Gastroesophageal sphincter (tissue), 4 donors: ENCODE data around the gene ABTB2. TPM values are rescaled to one million over a fixed set of nuclear protein-coding genes. Genes with fewer than 3 reads are reported as not detected.

Source experiments
- ATAC-seq: fragments of 150-250 bp; one replicate; pipeline ENCODE4 v1.9.1; 2016; ENCODE audit warnings: mild to moderate bottlenecking, moderate library complexity
- H3K27ac ChIP-seq, 4 donors: fragments of 200-600 bp; sonication (generic) in 3 of 4; 1 replicate in 3 of 4; 2 replicates in 1 of 4; pipeline ENCODE4 v1.5.1; 2016 to 2019
- H3K27me3 ChIP-seq: fragments of 200-600 bp; sonication (generic); one replicate; pipeline ENCODE4 v1.5.1; 2019
- H3K36me3 ChIP-seq, 2 donors: fragments of 200-600 bp; sonication (generic); one replicate each; pipeline ENCODE4 v1.5.1; 2019; ENCODE audit warnings: control low read depth in 1 of 2
- H3K4me1 ChIP-seq, 3 donors: fragments of 200-600 bp; sonication (generic); 1 replicate in 2 of 3; 2 replicates in 1 of 3; pipeline ENCODE4 v1.5.1; 2016 to 2019; ENCODE audit warnings: control low read depth in 2 of 3
- H3K4me3 ChIP-seq, 2 donors: fragments of 200-600 bp; sonication (generic); one replicate each; pipeline ENCODE4 v1.5.1; 2019; ENCODE audit warnings: mild to moderate bottlenecking in 1 of 2, moderate library complexity in 1 of 2
- H3K9me3 ChIP-seq, 3 donors: fragments of 200-600 bp; sonication (generic); one replicate each; pipeline ENCODE4 v1.5.1; 2017 to 2019; ENCODE audit warnings: control low read depth in 2 of 3
- CTCF ChIP-seq, 4 experiments: fragments of 200-600 bp in 2 of 4; fragments of 450-650 bp in 2 of 4; sonication (generic) in 1 of 4; IDR thresholded peaks; one replicate each; pipeline ENCODE4 v1.5.1; 2017 to 2019; ENCODE audit warnings: antibody characterized with exemption in 4 of 4, mild to moderate bottlenecking in 2 of 4, moderate library complexity in 2 of 4
- EP300 ChIP-seq: sonication (generic); formaldehyde crosslinking; IDR thresholded peaks from one replicate; pipeline ENCODE4 v1.6.1; 2017; ENCODE audit warnings: antibody characterized with exemption, mild to moderate bottlenecking
- POLR2A ChIP-seq, 2 donors: fragments of 450-650 bp; IDR thresholded peaks; one replicate each; pipeline ENCODE4 v1.6.1; 2017; ENCODE audit warnings: antibody characterized with exemption in 2 of 2, mild to moderate bottlenecking in 2 of 2, moderate library complexity in 1 of 2
- POLR2AphosphoS5 ChIP-seq: sonication (generic); formaldehyde crosslinking; IDR thresholded peaks from one replicate; pipeline ENCODE4 v1.6.1; 2017; ENCODE audit warnings: antibody characterized with exemption
- WGBS, 2 donors: methylation state at CpG; one replicate each; pipeline ENCODE4 v1.1.5; 2018; ENCODE audit warnings: low coverage in 1 of 2; 5-methylcytosine and 5-hydroxymethylcytosine counted together
- total RNA-seq, 4 donors: library from RNA; depleted of rRNA; stranded (reverse); fragments of >200 nt; gene quantifications; one replicate each; pipeline ENCODE4 v1.1.0, GENCODE V29; 2016

The ABTB2 gene
- total RNA-seq, 4 donors from 2014 or later, result 4.1 to 11.0 (median 7.5) TPM

- no peaks in the 10 kb centered on the region for H3K36me3 ChIP-seq
- ATAC-seq, result no peak
- whole genome bisulfite sequencing, 2 donors, result 88% methylated on average over 1 of the region's 4 CpGs
- no peak overlapping the region for H3K27ac ChIP-seq
- H3K4me1 ChIP-seq, result peaks cover 0 to 15% (median 10%) of the 10 kb centered on the region in 3 donors
- H3K27me3 ChIP-seq, result no peaks in the 10 kb centered on the region
- no peaks in the 10 kb centered on the region for H3K9me3 ChIP-seq
- no peak overlapping the region for H3K4me3 ChIP-seq
- TF ChIP-seq CTCF (IDR thresholded peaks at IDR 0.05) (no peak), POLR2A (IDR thresholded peaks at IDR 0.05) (no peak), EP300 (no peak), POLR2AphosphoS5 (no peak)
These were observed 79.0 kb downstream of the ABTB2 start for GRCh38 chr11:34278693-34279297.

- H3K36me3 ChIP-seq, result no peaks in the 10 kb centered on the region
- no peak overlapping the region for H3K4me3 ChIP-seq
- no peak overlapping the region for H3K27ac ChIP-seq
- H3K4me1 ChIP-seq, result peaks cover 0 to 15% (median 10%) of the 10 kb centered on the region in 3 donors
- no peaks in the 10 kb centered on the region for H3K9me3 ChIP-seq
- TF ChIP-seq CTCF (IDR thresholded peaks at IDR 0.05) (no peak), POLR2AphosphoS5 (no peak), POLR2A (IDR thresholded peaks at IDR 0.05) (no peak), EP300 (no peak)
- ATAC-seq, result no peak
- no peaks in the 10 kb centered on the region for H3K27me3 ChIP-seq
These were observed 79.6 kb downstream of the ABTB2 start for GRCh38 chr11:34278175-34278574.

GRCh38 chr11:34277171-34277570 lies 80.6 kb downstream of the ABTB2 start:
- Histone ChIP-seq H3K4me3 (no peak overlapping the region), H3K27ac (no peak overlapping the region), H3K9me3 (no peaks in the 10 kb centered on the region), H3K27me3 (no peaks in the 10 kb centered on the region), H3K4me1 (peaks cover 0 to 15% (median 10%) of the 10 kb centered on the region in 3 donors), H3K36me3 (no peaks in the 10 kb centered on the region)
- 65 to 86% methylated on average over 2 to 3 of the region's 4 CpGs for WGBS, 2 donors
- TF ChIP-seq POLR2A (IDR thresholded peaks at IDR 0.05) (no peak), POLR2AphosphoS5 (no peak), CTCF (IDR thresholded peaks at IDR 0.05) (no peak), EP300 (no peak)
- no peak for ATAC-seq

- H3K27ac ChIP-seq, result no peak overlapping the region
- ATAC-seq, result no peak
- WGBS, 2 donors, result 69 to 93% methylated on average over 2 to 3 of the region's 6 CpGs
These were observed 81.4 kb downstream of the ABTB2 start for GRCh38 chr11:34276352-34276864.

More at GRCh38 chr11:34276352-34276864, 81.4 kb downstream of the ABTB2 start:
- Histone ChIP-seq H3K36me3 (no peaks in the 10 kb centered on the region), H3K4me3 (no peak overlapping the region), H3K4me1 (peaks cover 0 to 15% (median 10%) of the 10 kb centered on the region in 3 donors), H3K27me3 (no peaks in the 10 kb centered on the region), H3K9me3 (no peaks in the 10 kb centered on the region)
- TF ChIP-seq POLR2AphosphoS5 (no peak), POLR2A (IDR thresholded peaks at IDR 0.05) (no peak), CTCF (IDR thresholded peaks at IDR 0.05) (no peak), EP300 (no peak)
